A549 (cell line): ENCODE measurements around the gene PTPRJ. TPM values are rescaled to one million over a fixed set of nuclear protein-coding genes. Genes with fewer than 3 reads are reported as not detected.

Experiments
- ATAC-seq, 2 experiments: fragments of 200-7000 bp in 1 of 2; fragments of >200 bp in 1 of 2; cut with Nextera tagmentation in 1 of 2; cut with Tn5 transposase in 1 of 2; 3 replicates each; pipeline versions ENCODE4 v1.8.0 to v1.9.1; 2018 to 2020; ENCODE audit warnings: mild to moderate bottlenecking in 1 of 2, moderate library complexity in 1 of 2
- CTCF ChIA-PET: fragments of 300-600 bp; sonication (Branson Sonifier 250); formaldehyde crosslinking; extraction: SDS; loops from one replicate; lab custom pipeline; 2021; ENCODE audit warnings: antibody characterized with exemption, inconsistent platforms; lab: Yijun Ruan, JAX
- POLR2A ChIA-PET: fragments of 350-600 bp; formaldehyde crosslinking; extraction: SDS; loops from one replicate; lab custom pipeline; 2021; ENCODE audit warnings: antibody characterized with exemption, inconsistent platforms; lab: Yijun Ruan, JAX
- DNase-seq, 2 experiments: peaks; one replicate each; pipeline versions ENCODE4 v3.0.0 to v3.0.0-alpha.2; 2011 to 2016; ENCODE audit warnings: low read depth in 1 of 2, low spot score in 1 of 2
- FAIRE-seq: peaks from 2 replicates; lab custom pipeline; 2011; peaks lifted over from hg19 to GRCh38; lab: Jason Lieb, UNC
- H3K27ac ChIP-seq, 2 experiments: fragments of >200 bp; sonication (Bioruptor Twin); formaldehyde crosslinking; 3 replicates each; pipeline ENCODE4 v1.5.1; 2016 to 2017
- H3K4me1 ChIP-seq: fragments of >200 bp; sonication (Bioruptor Twin); formaldehyde crosslinking; 3 replicates; pipeline ENCODE4 v1.6.1; 2016
- H3K4me2 ChIP-seq: fragments of >200 bp; sonication (Bioruptor Twin); formaldehyde crosslinking; 3 replicates; pipeline ENCODE4 v1.6.1; 2016
- H3K4me3 ChIP-seq: fragments of >200 bp; sonication (Bioruptor Twin); formaldehyde crosslinking; 3 replicates; pipeline ENCODE4 v1.5.1; 2016
- H3K9me3 ChIP-seq: fragments of >200 bp; sonication (Bioruptor Twin); formaldehyde crosslinking; 3 replicates; pipeline ENCODE4 v1.6.1; 2016
- ATOH8 ChIP-seq: fragments of 250-450 bp; sonication (Bioruptor Pico); IDR thresholded peaks from 2 replicates; pipeline ENCODE4 v1.5.0; 2020; ENCODE audit warnings: low read depth, mild to moderate bottlenecking, moderate library complexity
- BHLHE40 ChIP-seq: IDR thresholded peaks from 2 replicates; pipeline ENCODE4 v1.6.1; 2012; ENCODE audit warnings: low read depth, low read length, inconsistent platforms
- CEBPB ChIP-seq, 2 experiments: fragments of >200 bp in 1 of 2; sonication (Bioruptor Twin) in 1 of 2; formaldehyde crosslinking in 1 of 2; IDR thresholded peaks; 2 replicates each; pipeline ENCODE4 v1.6.1; 2012 to 2016
- ELK1 ChIP-seq: fragments of 150-350 bp; IDR thresholded peaks from 2 replicates; pipeline ENCODE4 v1.6.1; 2014; ENCODE audit warnings: low read depth, mild to moderate bottlenecking, low read length
- EP300 ChIP-seq, 2 experiments: fragments of >200 bp; sonication (Bioruptor Twin); formaldehyde crosslinking; IDR thresholded peaks; 2 replicates in 1 of 2; 3 replicates in 1 of 2; pipeline ENCODE4 v1.6.1; 2016 to 2017
- ESRRA ChIP-seq: fragments of 150-350 bp; IDR thresholded peaks from 2 replicates; pipeline ENCODE4 v1.6.1; 2014; ENCODE audit warnings: mild to moderate bottlenecking, low read length, borderline replicate concordance
- HES2 ChIP-seq: fragments of >200 bp; sonication (Bioruptor Twin); formaldehyde crosslinking; IDR thresholded peaks from 2 replicates; pipeline ENCODE4 v1.6.1; 2016
- JUN ChIP-seq, 2 experiments: fragments of >200 bp; sonication (Bioruptor Twin); formaldehyde crosslinking; IDR thresholded peaks; 2 replicates in 1 of 2; 3 replicates in 1 of 2; pipeline ENCODE4 v1.6.1; 2016 to 2017
- KDM5A ChIP-seq: fragments of 200-600 bp; sonication (generic); IDR thresholded peaks from 2 replicates; pipeline ENCODE4 v1.6.1; 2016; ENCODE audit warnings: antibody characterized with exemption, mild to moderate bottlenecking
- MAFK ChIP-seq: fragments of 450-650 bp; IDR thresholded peaks from 2 replicates; pipeline ENCODE4 v1.6.1; 2014; ENCODE audit not compliant: partially characterized antibody
- MAZ ChIP-seq: fragments of 150-350 bp; IDR thresholded peaks from 2 replicates; pipeline ENCODE4 v1.6.1; 2014; ENCODE audit warnings: antibody characterized with exemption, low read depth, low read length, borderline replicate concordance
- MYC ChIP-seq: IDR thresholded peaks from 2 replicates; pipeline ENCODE4 v1.6.1; 2012; ENCODE audit warnings: mild to moderate bottlenecking, inconsistent platforms, low read length, improper control_type of control experiment, borderline replicate concordance
- NFE2L2 ChIP-seq: fragments of 150-350 bp; conservative IDR thresholded peaks from 2 replicates; pipeline ENCODE4 v1.6.1; 2014; ENCODE audit warnings: low read length
- PBX3 ChIP-seq: IDR thresholded peaks from 2 replicates; pipeline ENCODE4 v1.6.1; 2012
- POLR2A ChIP-seq: IDR thresholded peaks from 2 replicates; pipeline ENCODE4 v1.6.1; 2012; ENCODE audit warnings: mild to moderate bottlenecking, low read length
- POLR2AphosphoS2 ChIP-seq: conservative IDR thresholded peaks from 2 replicates; pipeline ENCODE4 v1.6.1; 2012; ENCODE audit warnings: low read length, improper control_type of control experiment, inconsistent platforms
- RCOR1 ChIP-seq: fragments of 150-350 bp; IDR thresholded peaks from 2 replicates; pipeline ENCODE4 v1.6.1; 2014; ENCODE audit warnings: antibody characterized with exemption, low read length, low read depth
- REST ChIP-seq: fragments of 200-600 bp; sonication (generic); IDR thresholded peaks from 2 replicates; pipeline ENCODE4 v1.6.1; 2016; ENCODE audit warnings: antibody characterized with exemption, mild to moderate bottlenecking, moderate library complexity
- TP53 ChIP-seq: fragments of 250-450 bp; sonication (Bioruptor Pico); IDR thresholded peaks from 2 replicates; pipeline ENCODE4 v1.5.0; 2021; ENCODE audit warnings: mild to moderate bottlenecking, moderate library complexity
- ZC3H11A ChIP-seq: fragments of 450-650 bp; IDR thresholded peaks from 2 replicates; pipeline ENCODE4 v1.6.1; 2014; ENCODE audit warnings: antibody characterized with exemption, mild to moderate bottlenecking
- WGBS: methylation state at CpG from one replicate; pipeline ENCODE4 v1.1.6; 2017; ENCODE audit errors: missing lambda C conversion rate; 5-methylcytosine and 5-hydroxymethylcytosine counted together
- polyA plus RNA-seq, 4 experiments: library from polyadenylated mRNA; depleted of rRNA in 3 of 4; stranded (reverse); fragments of >200 nt; fragmentation: RNase III in 1 of 4; extraction: RNeasy Plus Mini Kit Qiagen cat#74134 plus additional on column Dnase treatment in 1 of 4; gene quantifications; 2 replicates in 3 of 4; 3 replicates in 1 of 4; pipeline ENCODE4 v1.2.3, GENCODE V29; 2011 to 2017
- TF ChIP-seq, protein P1 (sequence below): IDR thresholded peaks from 2 replicates; pipeline ENCODE4 v1.6.1; 2012; ENCODE audit warnings: low read depth, borderline replicate concordance
- TF ChIP-seq, protein P2 (sequence below): fragments of 250-450 bp; sonication (Bioruptor Pico); IDR thresholded peaks from 2 replicates; pipeline ENCODE4 v1.5.0; 2021; ENCODE audit warnings: mild to moderate bottlenecking, moderate library complexity, borderline replicate concordance
- TF ChIP-seq, protein P3 (sequence below): IDR thresholded peaks from 2 replicates; pipeline ENCODE4 v1.6.1; 2012

The PTPRJ gene
- polyA plus RNA-seq, 2 of the 4 experiments (the other 2 are of a cell fraction), result 30.3 to 50.5 TPM

DNA sequence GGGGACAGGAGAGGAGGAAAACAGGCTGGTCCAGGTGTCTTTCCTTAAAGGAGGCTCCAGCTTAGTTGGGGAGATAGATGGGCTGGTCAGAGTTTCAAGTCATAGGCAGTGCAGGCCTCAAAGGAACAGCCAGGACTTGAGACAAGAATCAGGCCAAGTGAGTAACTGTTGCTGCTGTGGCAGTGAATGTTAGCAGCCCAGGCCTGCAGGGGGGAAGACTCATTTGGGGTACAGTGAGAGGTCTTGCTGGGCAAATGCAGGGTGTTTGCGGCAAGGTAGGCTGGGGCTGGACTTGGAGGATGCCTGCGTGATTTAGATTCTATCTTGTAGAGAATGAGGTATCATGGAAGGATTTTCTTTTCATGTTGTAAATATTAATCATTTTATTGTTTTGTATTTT lies 24.1 kb downstream of the PTPRJ start:
- H3K4me2 ChIP-seq, result peak overlapping the region; percentile 55
- no peak overlapping the region for H3K4me3 ChIP-seq
- peak overlapping the region; percentile 64 to 84 for H3K27ac ChIP-seq
- no peak for FAIRE-seq
- H3K4me1 ChIP-seq, result peaks cover 96% of the 10 kb centered on the region
- TF ChIP-seq TP53, result no peak
- TF ChIP-seq MAFK, result no peak
- TF ChIP-seq, protein P1, sequence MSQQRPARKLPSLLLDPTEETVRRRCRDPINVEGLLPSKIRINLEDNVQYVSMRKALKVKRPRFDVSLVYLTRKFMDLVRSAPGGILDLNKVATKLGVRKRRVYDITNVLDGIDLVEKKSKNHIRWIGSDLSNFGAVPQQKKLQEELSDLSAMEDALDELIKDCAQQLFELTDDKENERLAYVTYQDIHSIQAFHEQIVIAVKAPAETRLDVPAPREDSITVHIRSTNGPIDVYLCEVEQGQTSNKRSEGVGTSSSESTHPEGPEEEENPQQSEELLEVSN, result no peak
- TF ChIP-seq ZC3H11A, result no peak
- TF ChIP-seq POLR2A, result no peak
- TF ChIP-seq, protein P2, sequence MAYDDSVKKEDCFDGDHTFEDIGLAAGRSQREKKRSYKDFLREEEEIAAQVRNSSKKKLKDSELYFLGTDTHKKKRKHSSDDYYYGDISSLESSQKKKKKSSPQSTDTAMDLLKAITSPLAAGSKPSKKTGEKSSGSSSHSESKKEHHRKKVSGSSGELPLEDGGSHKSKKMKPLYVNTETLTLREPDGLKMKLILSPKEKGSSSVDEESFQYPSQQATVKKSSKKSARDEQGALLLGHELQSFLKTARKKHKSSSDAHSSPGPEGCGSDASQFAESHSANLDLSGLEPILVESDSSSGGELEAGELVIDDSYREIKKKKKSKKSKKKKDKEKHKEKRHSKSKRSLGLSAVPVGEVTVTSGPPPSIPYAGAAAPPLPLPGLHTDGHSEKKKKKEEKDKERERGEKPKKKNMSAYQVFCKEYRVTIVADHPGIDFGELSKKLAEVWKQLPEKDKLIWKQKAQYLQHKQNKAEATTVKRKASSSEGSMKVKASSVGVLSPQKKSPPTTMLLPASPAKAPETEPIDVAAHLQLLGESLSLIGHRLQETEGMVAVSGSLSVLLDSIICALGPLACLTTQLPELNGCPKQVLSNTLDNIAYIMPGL (CRISPR knock-in tag), result no peak
- TF ChIP-seq, protein P3, sequence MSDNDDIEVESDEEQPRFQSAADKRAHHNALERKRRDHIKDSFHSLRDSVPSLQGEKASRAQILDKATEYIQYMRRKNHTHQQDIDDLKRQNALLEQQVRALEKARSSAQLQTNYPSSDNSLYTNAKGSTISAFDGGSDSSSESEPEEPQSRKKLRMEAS, result no peak
- no peak for TF ChIP-seq MYC
- no peak for TF ChIP-seq JUN (IDR thresholded peaks at IDR 0.05)
- TF ChIP-seq REST, result no peak
- TF ChIP-seq ATOH8 (CRISPR knock-in tag), result no peak
- no peak for TF ChIP-seq EP300 (IDR thresholded peaks at IDR 0.05)
- no peak for TF ChIP-seq RCOR1
- no peak for TF ChIP-seq HES2
- TF ChIP-seq MAZ, result no peak
- TF ChIP-seq KDM5A, result no peak
- no peak for TF ChIP-seq PBX3
- no peak for TF ChIP-seq BHLHE40
- no peak for ATAC-seq
- POLR2A ChIA-PET, result no interaction called here
- DNase-seq, result no peak
- CTCF ChIA-PET, result interaction anchor here (0.6 to 3.8 kb wide), 5 partner anchors 10 to 113 kb away, joined by 3 to 13 read pairs (median 3); no protein-coding TSS in a partner anchor
- H3K9me3 ChIP-seq, result no peaks in the 10 kb centered on the region
- 97% methylated on average over 2 of the region's 2 CpGs for WGBS

GRCh38 chr11:48005136-48005535 lies 24.8 kb downstream of the PTPRJ start:
- no peak for ATAC-seq
- H3K9me3 ChIP-seq, result no peaks in the 10 kb centered on the region
- POLR2A ChIA-PET, result no interaction called here
- TF ChIP-seq NFE2L2 (no peak), POLR2AphosphoS2 (no peak), ATOH8 (CRISPR knock-in tag) (no peak), JUN (IDR thresholded peaks at IDR 0.05) (no peak), ESRRA (no peak), ELK1 (no peak), CEBPB (IDR thresholded peaks at IDR 0.05) (peak in 1 of 2 experiments; percentile 34; a peak in 1 of 4 replicates)
- TF ChIP-seq, protein P2 (CRISPR knock-in tag), result no peak
- TF ChIP-seq, all 56 proteins: peak for 1
- FAIRE-seq (no peak), DNase-seq (no peak)
- WGBS, result 39% methylated on average over 4 of the region's 4 CpGs
- Histone ChIP-seq H3K4me2 (peak overlapping the region; percentile 55), H3K4me3 (no peak overlapping the region), H3K4me1 (peaks cover 96% of the 10 kb centered on the region), H3K27ac (peak overlapping the region; percentile 64 to 84)
- CTCF ChIA-PET, result interaction anchor here (0.6 to 3.8 kb wide), 3 partner anchors 10 to 71 kb away, joined by 3 to 13 read pairs (median 4); no protein-coding TSS in a partner anchor
